Neural crest cell (in vitro differentiated cells): ENCODE measurements around the gene ENOX2. TPM values are rescaled to one million over a fixed set of nuclear protein-coding genes. Genes with fewer than 3 reads are reported as not detected.
"Not testable (repeated sequence)": the region's sequence is repeated elsewhere in the genome, so short reads cannot be mapped to it uniquely, and the experiment has no call there.

Experiments
- DNase-seq: peaks from one replicate; pipeline ENCODE4 v3.0.0; 2021; ENCODE audit warnings: low read depth, mixed read lengths, low spot score
- H3K27ac Mint-ChIP-seq: one replicate; pipeline ENCODE4 v1.8.0; 2021; ENCODE audit warnings: mild to moderate bottlenecking, mixed read lengths; ENCODE audit not compliant: unreplicated experiment
- H3K27me3 Mint-ChIP-seq: 2 replicates; pipeline ENCODE4 v1.8.0; 2021; ENCODE audit warnings: low read depth, mild to moderate bottlenecking, mixed read lengths
- H3K36me3 Mint-ChIP-seq: 2 replicates; pipeline ENCODE4 v1.8.0; 2021; ENCODE audit warnings: low read depth, mild to moderate bottlenecking, mixed read lengths
- H3K4me1 Mint-ChIP-seq: 2 replicates; pipeline ENCODE4 v1.8.0; 2021; ENCODE audit warnings: mixed read lengths
- H3K4me3 Mint-ChIP-seq: one replicate; pipeline ENCODE4 v1.8.0; 2021; ENCODE audit warnings: mild to moderate bottlenecking, mixed read lengths
- H3K9me3 Mint-ChIP-seq: 2 replicates; pipeline ENCODE4 v1.8.0; 2021; ENCODE audit warnings: mixed read lengths
- CTCF ChIP-seq: fragments of 200-600 bp; sonication (generic); conservative IDR thresholded peaks from 2 replicates; pipeline ENCODE4 v1.5.0; 2021; ENCODE audit warnings: antibody characterized with exemption, mild to moderate bottlenecking
- total RNA-seq: library from RNA; stranded (reverse); gene quantifications from 2 replicates; pipeline ENCODE4 v1.2.1, GENCODE V29; 2021

Gene ENOX2
- total RNA-seq, 1 donor from 2014 or later: 40.3 TPM

GRCh38 chrX:130805903-130806302, 97.1 kb downstream of the ENOX2 start:
- Mint-ChIP-seq H3K36me3 (no peaks in the 10 kb centered on the region), H3K4me3 (no peak overlapping the region), H3K9me3 (peaks cover 2% of the 10 kb centered on the region), H3K27me3 (no peaks in the 10 kb centered on the region), H3K27ac (no peak overlapping the region), H3K4me1 (peaks cover 11% of the 10 kb centered on the region)
- no peak for DNase-seq
- TF ChIP-seq CTCF: no peak

- H3K4me3 Mint-ChIP-seq: no peak overlapping the region
- peaks cover 2% of the 10 kb centered on the region for H3K9me3 Mint-ChIP-seq
- H3K4me1 Mint-ChIP-seq: peaks cover 11% of the 10 kb centered on the region
- no peaks in the 10 kb centered on the region for H3K27me3 Mint-ChIP-seq
- no peaks in the 10 kb centered on the region for H3K36me3 Mint-ChIP-seq
- TF ChIP-seq CTCF: no peak
- no peak overlapping the region for H3K27ac Mint-ChIP-seq
- DNase-seq: no peak
Observed at GRCh38 chrX:130803537-130803936, 99.5 kb downstream of the ENOX2 start.

GRCh38 chrX:130801901-130802300, 101.1 kb downstream of the ENOX2 start:
- peaks cover 13% of the 10 kb centered on the region for H3K4me1 Mint-ChIP-seq
- no peaks in the 10 kb centered on the region for H3K36me3 Mint-ChIP-seq
- no peak for DNase-seq
- H3K9me3 Mint-ChIP-seq: peaks cover 2% of the 10 kb centered on the region
- TF ChIP-seq CTCF: no peak
- no peaks in the 10 kb centered on the region for H3K27me3 Mint-ChIP-seq
- H3K4me3 Mint-ChIP-seq: no peak overlapping the region
- no peak overlapping the region for H3K27ac Mint-ChIP-seq

- TF ChIP-seq CTCF: no peak
- Mint-ChIP-seq H3K36me3 (no peaks in the 10 kb centered on the region), H3K27me3 (no peaks in the 10 kb centered on the region), H3K27ac (peak overlapping the region; percentile 28), H3K4me1 (peaks cover 25% of the 10 kb centered on the region), H3K4me3 (no peak overlapping the region), H3K9me3 (peaks cover 2% of the 10 kb centered on the region)
- no peak for DNase-seq
Observed at GRCh38 chrX:130799393-130799792, 103.6 kb downstream of the ENOX2 start.

- peaks cover 6% of the 10 kb centered on the region for H3K36me3 Mint-ChIP-seq
- no peak for DNase-seq
- no peaks in the 10 kb centered on the region for H3K27me3 Mint-ChIP-seq
- peak overlapping the region; percentile 63 for H3K27ac Mint-ChIP-seq
- peaks cover 5% of the 10 kb centered on the region for H3K9me3 Mint-ChIP-seq
- no peak for TF ChIP-seq CTCF
- peaks cover 52% of the 10 kb centered on the region for H3K4me1 Mint-ChIP-seq
- no peak overlapping the region for H3K4me3 Mint-ChIP-seq
Observed at GRCh38 chrX:130793975-130794374, 109.0 kb downstream of the ENOX2 start.

GRCh38 chrX:130791870-130792269, 111.1 kb downstream of the ENOX2 start:
- H3K27me3 Mint-ChIP-seq, H3K27ac Mint-ChIP-seq, H3K4me3 Mint-ChIP-seq, H3K9me3 Mint-ChIP-seq, H3K36me3 Mint-ChIP-seq, DNase-seq: not testable (repeated sequence)
- peaks cover 67% of the 10 kb centered on the region for H3K4me1 Mint-ChIP-seq
